Diencephalon (tissue), 1 donor: Measurements from ENCODE around the gene CLNK. TPM values are rescaled to one million over a fixed set of nuclear protein-coding genes. Genes with fewer than 3 reads are reported as not detected.

Source experiments
- total RNA-seq: library from RNA; depleted of rRNA; stranded (reverse); fragments of >200 nt; gene quantifications from one replicate; pipeline ENCODE4 v1.2.3, GENCODE V29; 2014

CLNK gene, protein sequence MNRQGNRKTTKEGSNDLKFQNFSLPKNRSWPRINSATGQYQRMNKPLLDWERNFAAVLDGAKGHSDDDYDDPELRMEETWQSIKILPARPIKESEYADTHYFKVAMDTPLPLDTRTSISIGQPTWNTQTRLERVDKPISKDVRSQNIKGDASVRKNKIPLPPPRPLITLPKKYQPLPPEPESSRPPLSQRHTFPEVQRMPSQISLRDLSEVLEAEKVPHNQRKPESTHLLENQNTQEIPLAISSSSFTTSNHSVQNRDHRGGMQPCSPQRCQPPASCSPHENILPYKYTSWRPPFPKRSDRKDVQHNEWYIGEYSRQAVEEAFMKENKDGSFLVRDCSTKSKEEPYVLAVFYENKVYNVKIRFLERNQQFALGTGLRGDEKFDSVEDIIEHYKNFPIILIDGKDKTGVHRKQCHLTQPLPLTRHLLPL
- not detected for total RNA-seq

DNA sequence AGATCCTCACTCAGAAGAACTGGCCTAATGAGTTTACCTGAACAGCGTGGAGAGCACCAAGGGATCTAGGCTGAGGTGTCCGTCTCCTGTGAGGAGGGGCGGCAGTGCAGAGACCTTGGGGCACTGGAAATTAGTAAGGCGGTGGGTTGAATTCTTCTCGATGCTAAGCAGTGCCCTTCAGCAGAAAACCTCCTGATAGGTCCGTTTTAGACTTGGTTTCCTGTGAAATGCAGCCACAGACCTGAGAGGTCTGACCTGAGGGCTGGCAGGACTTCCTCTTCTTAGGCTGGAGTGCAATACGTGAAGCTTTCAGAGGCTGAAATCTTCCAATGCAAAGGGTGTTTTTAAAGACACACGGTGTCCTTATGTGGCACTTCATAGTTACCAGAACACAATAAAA lies at the start of gene CLNK:
TSS of gene CLNK (minus strand) at position 138 of the 400 bp plus-strand sequence. CDS start 16,899 bp downstream, outside the sequence.

GRCh38 chr4:10457255-10457801 lies 227.2 kb downstream of the CLNK start, which contains the start of gene ZNF518B:
ZNF518B (minus strand) TSS chr4:10457426; CDS start chr4:10446328, 11,098 bp downstream.

Other genes starting within 250 kb of the CLNK start
- gene ZNF518B, start 227.3 kb downstream of the CLNK start, total RNA-seq = 76.6 TPM